Lung (tissue), 12 donors: ENCODE results near the gene ENTPD6. TPM values are rescaled to one million over a fixed set of nuclear protein-coding genes. Genes with fewer than 3 reads are reported as not detected.

ENCODE experiments used
- ATAC-seq: fragments of 200-7000 bp; cut with Tn5 transposase; one replicate; pipeline ENCODE4 v1.9.1; 2020; ENCODE audit warnings: moderate number of reproducible peaks; ENCODE audit not compliant: insufficient read depth, low FRiP score
- DNase-seq, 3 donors: peaks; one replicate each; pipeline ENCODE4 v3.0.0-alpha.2; 2013 to 2017
- H3K27ac ChIP-seq, 2 donors: one replicate each; pipeline ENCODE4 v1.5.1; 2013; ENCODE audit warnings: mild to moderate bottlenecking in 2 of 2, moderate library complexity in 2 of 2, control low read depth in 1 of 2, inconsistent platforms in 1 of 2, low read depth in 1 of 2, low read length in 1 of 2
- H3K27me3 ChIP-seq, 3 donors: one replicate each; pipeline ENCODE4 v1.5.1; 2013; ENCODE audit warnings: low read length in 2 of 3; ENCODE audit not compliant: control insufficient read depth in 3 of 3, insufficient read depth in 3 of 3
- H3K36me3 ChIP-seq, 4 donors: one replicate each; pipeline ENCODE4 v1.5.1; 2013; ENCODE audit warnings: low read length in 4 of 4, mild to moderate bottlenecking in 1 of 4, moderate library complexity in 1 of 4; ENCODE audit not compliant: control insufficient read depth in 4 of 4, insufficient read depth in 4 of 4
- H3K4me1 ChIP-seq, 5 donors: one replicate each; pipeline ENCODE4 v1.5.1; 2013; ENCODE audit warnings: low read length in 5 of 5, mild to moderate bottlenecking in 2 of 5, moderate library complexity in 1 of 5; ENCODE audit not compliant: control insufficient read depth in 5 of 5, insufficient read depth in 5 of 5
- H3K4me3 ChIP-seq: one replicate; pipeline ENCODE4 v1.5.1; 2013; ENCODE audit warnings: mild to moderate bottlenecking, control low read depth, moderate library complexity
- H3K9ac ChIP-seq, 2 donors: one replicate each; pipeline ENCODE4 v1.5.1; 2013; ENCODE audit warnings: low read length in 2 of 2, control low read depth in 1 of 2; ENCODE audit not compliant: insufficient read depth in 1 of 2
- H3K9me3 ChIP-seq, 4 donors: one replicate each; pipeline ENCODE4 v1.5.1; 2013; ENCODE audit warnings: low read length in 3 of 4, mild to moderate bottlenecking in 1 of 4, moderate library complexity in 1 of 4; ENCODE audit not compliant: control insufficient read depth in 4 of 4, insufficient read depth in 3 of 4
- WGBS, 2 donors: extraction: QIAGEN DNeasy Blood & Tissue Kit; methylation state at CpG; one replicate each; pipeline ENCODE4 v1.1.7; 2013; 5-methylcytosine and 5-hydroxymethylcytosine counted together
- polyA plus RNA-seq, 2 donors: library from polyadenylated mRNA; stranded (reverse); fragments of 200-250 nt; gene quantifications; one replicate each; pipeline ENCODE4 v1.2.1, GENCODE V29; 2013
- total RNA-seq, 2 donors: library from RNA; depleted of rRNA in 1 of 2; stranded (reverse); fragments of >200 nt in 1 of 2; gene quantifications; one replicate each; pipeline ENCODE4 v1.2.1, GENCODE V29; 2014 to 2021
- TF ChIP-seq, protein P1 (sequence below): IDR thresholded peaks from 2 replicates; pipeline ENCODE4 v1.5.1; 2012; ENCODE audit warnings: mild to moderate bottlenecking; ENCODE audit errors: control extremely low read depth, extremely low read depth
- donor health status: control.
- donor health status: control.
- donor health status: Bipolar disorder and iron deficiency.
- donor health status: healthy.
- donor health status: DM: yes; HTN: yes; CAD: no.

ENTPD6 gene
- total and polyA plus RNA-seq, 4 donors = 33.8 to 78.8 (median 52.2) TPM

- no peak overlapping the region for H3K27ac ChIP-seq
- no peaks in the 10 kb centered on the region for H3K9me3 ChIP-seq
- H3K36me3 ChIP-seq = no peaks in the 10 kb centered on the region
- no peak overlapping the region for H3K9ac ChIP-seq
- H3K4me3 ChIP-seq = no peak overlapping the region
- TF ChIP-seq, protein P1, sequence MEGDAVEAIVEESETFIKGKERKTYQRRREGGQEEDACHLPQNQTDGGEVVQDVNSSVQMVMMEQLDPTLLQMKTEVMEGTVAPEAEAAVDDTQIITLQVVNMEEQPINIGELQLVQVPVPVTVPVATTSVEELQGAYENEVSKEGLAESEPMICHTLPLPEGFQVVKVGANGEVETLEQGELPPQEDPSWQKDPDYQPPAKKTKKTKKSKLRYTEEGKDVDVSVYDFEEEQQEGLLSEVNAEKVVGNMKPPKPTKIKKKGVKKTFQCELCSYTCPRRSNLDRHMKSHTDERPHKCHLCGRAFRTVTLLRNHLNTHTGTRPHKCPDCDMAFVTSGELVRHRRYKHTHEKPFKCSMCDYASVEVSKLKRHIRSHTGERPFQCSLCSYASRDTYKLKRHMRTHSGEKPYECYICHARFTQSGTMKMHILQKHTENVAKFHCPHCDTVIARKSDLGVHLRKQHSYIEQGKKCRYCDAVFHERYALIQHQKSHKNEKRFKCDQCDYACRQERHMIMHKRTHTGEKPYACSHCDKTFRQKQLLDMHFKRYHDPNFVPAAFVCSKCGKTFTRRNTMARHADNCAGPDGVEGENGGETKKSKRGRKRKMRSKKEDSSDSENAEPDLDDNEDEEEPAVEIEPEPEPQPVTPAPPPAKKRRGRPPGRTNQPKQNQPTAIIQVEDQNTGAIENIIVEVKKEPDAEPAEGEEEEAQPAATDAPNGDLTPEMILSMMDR = no peak
- DNase-seq = no peak
- H3K27me3 ChIP-seq = no peaks in the 10 kb centered on the region
- ATAC-seq = no peak
- H3K4me1 ChIP-seq = peaks cover 0 to 9% (median 3%) of the 10 kb centered on the region in 5 donors
These were observed 48.0 kb downstream of the ENTPD6 start for GRCh38 chr20:25243416-25243979.

DNA sequence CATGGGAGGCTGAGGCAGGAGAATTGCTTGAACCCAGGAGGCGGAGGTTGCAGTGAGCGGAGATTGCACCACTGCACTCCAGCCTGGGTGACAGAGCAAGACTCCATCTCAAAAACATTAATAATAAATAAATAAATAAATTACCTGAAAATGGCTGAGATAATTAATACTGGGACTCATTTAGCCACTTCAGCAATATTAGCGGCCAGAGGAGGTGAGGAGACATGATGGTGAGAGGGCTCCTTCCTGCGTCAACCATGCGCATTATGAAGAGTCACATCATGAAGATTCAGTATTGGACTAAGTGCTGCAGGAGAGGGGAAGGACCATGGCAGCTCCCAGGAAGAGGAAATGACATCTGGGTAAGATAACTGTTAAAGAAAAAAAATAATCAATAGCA is 49.5 kb downstream of the ENTPD6 start:
- no peak overlapping the region for H3K9ac ChIP-seq
- peaks cover 0 to 19% (median 3%) of the 10 kb centered on the region in 5 donors for H3K4me1 ChIP-seq
- ATAC-seq (no peak), DNase-seq (no peak)
- H3K27me3 ChIP-seq = no peaks in the 10 kb centered on the region
- H3K27ac ChIP-seq = no peak overlapping the region
- no peaks in the 10 kb centered on the region for H3K9me3 ChIP-seq
- TF ChIP-seq, protein P1 = no peak
- no peak overlapping the region for H3K4me3 ChIP-seq
- no peaks in the 10 kb centered on the region for H3K36me3 ChIP-seq
- 97 to 98% methylated on average over 5 of the region's 5 CpGs for WGBS, 2 donors

GRCh38 chr20:25245461-25245860 is 49.9 kb downstream of the ENTPD6 start:
- Histone ChIP-seq H3K4me1 (peaks cover 0 to 19% (median 5%) of the 10 kb centered on the region in 5 donors), H3K4me3 (no peak overlapping the region), H3K36me3 (no peaks in the 10 kb centered on the region), H3K27ac (no peak overlapping the region), H3K27me3 (no peaks in the 10 kb centered on the region), H3K9ac (no peak overlapping the region), H3K9me3 (no peaks in the 10 kb centered on the region)
- WGBS, 2 donors = 91 to 100% methylated on average over 1 of the region's 1 CpG
- ATAC-seq (no peak), DNase-seq (no peak)
- TF ChIP-seq, protein P1 = no peak
